NT2/D1 (cell line): ENCODE results near the gene SLC25A15.

ENCODE experiments used
- DNase-seq: peaks from one replicate; pipeline ENCODE4 v3.0.0-alpha.2; 2011; ENCODE audit warnings: low read depth, low spot score
- H3K27me3 ChIP-seq: 2 replicates; pipeline ENCODE4 v1.6.0; 2011; ENCODE audit warnings: mild to moderate bottlenecking; ENCODE audit not compliant: insufficient read length, insufficient read depth
- H3K36me3 ChIP-seq: 2 replicates; pipeline ENCODE4 v1.6.1; 2011; ENCODE audit warnings: mild to moderate bottlenecking, low read length, mixed read lengths; ENCODE audit not compliant: insufficient read depth, insufficient read length
- H3K4me1 ChIP-seq: 2 replicates; pipeline ENCODE4 v1.5.1; 2011; ENCODE audit not compliant: insufficient read depth, insufficient read length
- H3K4me3 ChIP-seq: 2 replicates; pipeline ENCODE4 v1.5.1; 2011; ENCODE audit warnings: low read depth; ENCODE audit not compliant: insufficient read length
- H3K9ac ChIP-seq: 2 replicates; pipeline ENCODE4 v1.6.0; 2011; ENCODE audit warnings: low read depth; ENCODE audit not compliant: insufficient read length
- H3K9me3 ChIP-seq: 2 replicates; pipeline ENCODE4 v1.5.1; 2011; ENCODE audit warnings: mild to moderate bottlenecking, low read length; ENCODE audit not compliant: insufficient read depth
- SUZ12 ChIP-seq: IDR thresholded peaks from 2 replicates; pipeline ENCODE4 v1.6.1; 2011; ENCODE audit not compliant: insufficient read length, insufficient read depth; ENCODE audit errors: extremely low read depth
- YY1 ChIP-seq: IDR thresholded peaks from 2 replicates; pipeline ENCODE4 v1.6.1; 2011; ENCODE audit not compliant: insufficient read length, insufficient read depth
- ZNF274 ChIP-seq: IDR thresholded peaks from 2 replicates; pipeline ENCODE4 v1.6.1; 2011; ENCODE audit warnings: mild to moderate bottlenecking, low read depth, low read length

SLC25A15 gene

GRCh38 chr13:40794414-40795368 lies 5.3 kb downstream of the SLC25A15 start:
- DNase-seq, result no peak
- no peaks in the 10 kb centered on the region for H3K27me3 ChIP-seq
- H3K9ac ChIP-seq, result no peak overlapping the region
- H3K36me3 ChIP-seq, result peaks cover 43% of the 10 kb centered on the region
- TF ChIP-seq ZNF274 (no peak), YY1 (no peak)
- H3K9me3 ChIP-seq, result no peaks in the 10 kb centered on the region
- no peak overlapping the region for H3K4me3 ChIP-seq
- H3K4me1 ChIP-seq, result no peaks in the 10 kb centered on the region

- Histone ChIP-seq H3K9me3 (no peaks in the 10 kb centered on the region), H3K36me3 (peaks cover 59% of the 10 kb centered on the region), H3K9ac (no peak overlapping the region), H3K4me3 (no peak overlapping the region), H3K27me3 (no peaks in the 10 kb centered on the region), H3K4me1 (no peaks in the 10 kb centered on the region)
- TF ChIP-seq SUZ12 (no peak), YY1 (no peak), ZNF274 (no peak)
- DNase-seq, result no peak
Observed at GRCh38 chr13:40796649-40797048, 7.2 kb downstream of the SLC25A15 start.

GRCh38 chr13:40798380-40798779 lies 9.0 kb downstream of the SLC25A15 start:
- no peak for TF ChIP-seq YY1
- no peak for TF ChIP-seq SUZ12
- Histone ChIP-seq H3K4me3 (no peak overlapping the region), H3K9ac (no peak overlapping the region), H3K27me3 (no peaks in the 10 kb centered on the region), H3K4me1 (no peaks in the 10 kb centered on the region), H3K9me3 (no peaks in the 10 kb centered on the region), H3K36me3 (peaks cover 69% of the 10 kb centered on the region)
- DNase-seq, result no peak

GRCh38 chr13:40799508-40799907 lies 10.1 kb downstream of the SLC25A15 start:
- DNase-seq, result no peak
- H3K4me1 ChIP-seq, result no peaks in the 10 kb centered on the region
- no peak overlapping the region for H3K4me3 ChIP-seq
- no peak overlapping the region for H3K9ac ChIP-seq
- H3K27me3 ChIP-seq, result no peaks in the 10 kb centered on the region
- peaks cover 69% of the 10 kb centered on the region for H3K36me3 ChIP-seq
- TF ChIP-seq YY1 (no peak), ZNF274 (no peak), SUZ12 (no peak)
- no peaks in the 10 kb centered on the region for H3K9me3 ChIP-seq

- no peaks in the 10 kb centered on the region for H3K27me3 ChIP-seq
- TF ChIP-seq YY1 (no peak), SUZ12 (no peak), ZNF274 (no peak)
- H3K9me3 ChIP-seq, result no peaks in the 10 kb centered on the region
- H3K36me3 ChIP-seq, result peaks cover 71% of the 10 kb centered on the region
- H3K9ac ChIP-seq, result no peak overlapping the region
- H3K4me1 ChIP-seq, result no peaks in the 10 kb centered on the region
- DNase-seq, result no peak
- H3K4me3 ChIP-seq, result no peak overlapping the region
Observed at GRCh38 chr13:40800559-40800958, 11.1 kb downstream of the SLC25A15 start.

GRCh38 chr13:40801255-40802217 lies 12.1 kb downstream of the SLC25A15 start:
- H3K36me3 ChIP-seq, result peaks cover 68% of the 10 kb centered on the region
- no peak overlapping the region for H3K9ac ChIP-seq
- TF ChIP-seq SUZ12, result no peak
- no peak for TF ChIP-seq ZNF274
- no peak for TF ChIP-seq YY1
- no peaks in the 10 kb centered on the region for H3K4me1 ChIP-seq
- DNase-seq, result no peak
- no peaks in the 10 kb centered on the region for H3K27me3 ChIP-seq
- H3K4me3 ChIP-seq, result no peak overlapping the region
- H3K9me3 ChIP-seq, result no peaks in the 10 kb centered on the region

GRCh38 chr13:40803316-40803715 lies 13.9 kb downstream of the SLC25A15 start:
- no peak for TF ChIP-seq ZNF274
- no peak for TF ChIP-seq SUZ12
- no peak for TF ChIP-seq YY1
- DNase-seq, result no peak
- Histone ChIP-seq H3K9me3 (no peaks in the 10 kb centered on the region), H3K27me3 (no peaks in the 10 kb centered on the region), H3K36me3 (peaks cover 75% of the 10 kb centered on the region), H3K9ac (no peak overlapping the region), H3K4me1 (no peaks in the 10 kb centered on the region), H3K4me3 (no peak overlapping the region)
